Smooth muscle cell (in vitro differentiated cells): Measurements from ENCODE around the gene RFTN1. TPM values are rescaled to one million over a fixed set of nuclear protein-coding genes. Genes with fewer than 3 reads are reported as not detected.

Experiments used
- DNase-seq: peaks from one replicate; lab custom pipeline; 2025; ENCODE audit not compliant: unreplicated experiment; lab: John Stamatoyannopoulos, UW
- H2AFZ ChIP-seq: fragments of 200-600 bp; sonication (generic); 2 replicates; pipeline ENCODE4 v1.6.0; 2016; ENCODE audit warnings: antibody characterized with exemption, low read depth, mild to moderate bottlenecking
- H3F3A ChIP-seq: fragments of 200-600 bp; sonication (generic); 2 replicates; pipeline ENCODE4 v1.6.0; 2017; ENCODE audit warnings: antibody characterized with exemption, low read depth
- H3K27ac ChIP-seq: fragments of 200-600 bp; sonication (generic); 2 replicates; pipeline ENCODE4 v1.5.1; 2016; ENCODE audit warnings: low read depth, mild to moderate bottlenecking
- H3K27me3 ChIP-seq: fragments of 200-600 bp; sonication (generic); 2 replicates; pipeline ENCODE4 v1.6.1; 2016; ENCODE audit warnings: low read depth, mild to moderate bottlenecking
- H3K36me3 ChIP-seq: fragments of 200-600 bp; sonication (generic); 2 replicates; pipeline ENCODE4 v1.5.1; 2016; ENCODE audit warnings: low read depth
- H3K4me1 ChIP-seq: fragments of 200-600 bp; sonication (generic); 2 replicates; pipeline ENCODE4 v1.5.1; 2016; ENCODE audit warnings: low read depth
- H3K4me2 ChIP-seq: fragments of 200-600 bp; sonication (generic); 2 replicates; pipeline ENCODE4 v1.6.0; 2016; ENCODE audit warnings: mild to moderate bottlenecking
- H3K4me3 ChIP-seq: fragments of 200-600 bp; sonication (generic); 2 replicates; pipeline ENCODE4 v1.5.1; 2016; ENCODE audit warnings: mild to moderate bottlenecking
- H3K79me2 ChIP-seq: fragments of 200-600 bp; sonication (generic); 2 replicates; pipeline ENCODE4 v1.6.0; 2016; ENCODE audit warnings: low read depth, mild to moderate bottlenecking
- H3K9ac ChIP-seq: fragments of 200-600 bp; sonication (generic); 2 replicates; pipeline ENCODE4 v1.6.0; 2016; ENCODE audit warnings: low read depth
- H3K9me3 ChIP-seq: fragments of 200-600 bp; sonication (generic); replicated peaks from 2 replicates; pipeline ENCODE4 v1.5.1; 2016; ENCODE audit warnings: low read depth
- H4K20me1 ChIP-seq: fragments of 200-600 bp; sonication (generic); 2 replicates; pipeline ENCODE4 v1.6.0; 2016; ENCODE audit warnings: low read depth
- CTCF ChIP-seq: fragments of 200-600 bp; sonication (generic); IDR thresholded peaks from 2 replicates; pipeline ENCODE4 v1.5.1; 2017; ENCODE audit warnings: borderline replicate concordance, mild to moderate bottlenecking, antibody characterized with exemption; ENCODE audit not compliant: insufficient read depth, poor library complexity, severe bottlenecking
- WGBS: methylation state at CpG from one replicate; pipeline ENCODE4 v1.1.7; 2016; ENCODE audit warnings: low lambda C conversion rate; 5-methylcytosine and 5-hydroxymethylcytosine counted together
- polyA plus RNA-seq: library from polyadenylated mRNA; unstranded; fragments of >200 nt; fragmentation: Nextera tagmentation; extraction: Ambion mirVana; gene quantifications from 2 replicates; pipeline ENCODE4 v1.2.1, GENCODE V29; 2016
- total RNA-seq: library from RNA; depleted of rRNA; stranded (reverse); fragments of >200 nt; gene quantifications from 2 replicates; pipeline ENCODE4 v1.2.3, GENCODE V29; 2014

Gene RFTN1
- total and polyA plus RNA-seq, 2 experiments from 2014 or later, result 21.7 to 35.6 TPM

- Histone ChIP-seq H3F3A (no peaks in the 10 kb centered on the region), H3K36me3 (no peaks in the 10 kb centered on the region), H3K9me3 (no peaks in the 10 kb centered on the region), H3K4me2 (no peak overlapping the region), H3K4me1 (peaks cover 5% of the 10 kb centered on the region), H3K4me3 (no peak overlapping the region), H3K27me3 (no peaks in the 10 kb centered on the region), H4K20me1 (no peaks in the 10 kb centered on the region), H3K79me2 (no peaks in the 10 kb centered on the region), H3K9ac (no peak overlapping the region), H3K27ac (no peak overlapping the region), H2AFZ (no peak overlapping the region)
- no peak for DNase-seq
- no peak for TF ChIP-seq CTCF
- WGBS, result 79% methylated on average over 5 of the region's 5 CpGs
Observed at GRCh38 chr3:16463914-16464313, 49.6 kb downstream of the RFTN1 start.

GRCh38 chr3:16463119-16463518 lies 50.4 kb downstream of the RFTN1 start:
- Histone ChIP-seq H3K27me3 (no peaks in the 10 kb centered on the region), H3K9me3 (no peaks in the 10 kb centered on the region), H3K4me1 (peaks cover 3% of the 10 kb centered on the region), H3K9ac (no peak overlapping the region), H4K20me1 (no peaks in the 10 kb centered on the region), H3K36me3 (no peaks in the 10 kb centered on the region), H3K4me2 (no peak overlapping the region), H3F3A (no peaks in the 10 kb centered on the region), H3K27ac (no peak overlapping the region), H3K4me3 (no peak overlapping the region), H3K79me2 (no peaks in the 10 kb centered on the region), H2AFZ (no peak overlapping the region)
- whole genome bisulfite sequencing, result 92% methylated on average over 1 of the region's 1 CpG
- DNase-seq, result no peak
- no peak for TF ChIP-seq CTCF

- no peaks in the 10 kb centered on the region for H3K79me2 ChIP-seq
- 82% methylated on average over 5 of the region's 5 CpGs for WGBS
- no peak overlapping the region for H2AFZ ChIP-seq
- H3K9me3 ChIP-seq, result no peaks in the 10 kb centered on the region
- H3K4me1 ChIP-seq, result no peaks in the 10 kb centered on the region
- TF ChIP-seq CTCF, result no peak
- no peak overlapping the region for H3K4me3 ChIP-seq
- no peaks in the 10 kb centered on the region for H3K36me3 ChIP-seq
- no peaks in the 10 kb centered on the region for H4K20me1 ChIP-seq
- H3F3A ChIP-seq, result peaks cover 3% of the 10 kb centered on the region
- DNase-seq, result no peak
- H3K9ac ChIP-seq, result no peak overlapping the region
- H3K27ac ChIP-seq, result no peak overlapping the region
- H3K4me2 ChIP-seq, result no peak overlapping the region
- H3K27me3 ChIP-seq, result no peaks in the 10 kb centered on the region
Observed at GRCh38 chr3:16462679-16463078, 50.8 kb downstream of the RFTN1 start.

GRCh38 chr3:16461463-16462245 lies 51.8 kb downstream of the RFTN1 start:
- Histone ChIP-seq H3F3A (peaks cover 12% of the 10 kb centered on the region), H3K4me3 (no peak overlapping the region), H3K9me3 (no peaks in the 10 kb centered on the region), H2AFZ (no peak overlapping the region), H4K20me1 (no peaks in the 10 kb centered on the region), H3K4me2 (no peak overlapping the region), H3K4me1 (peaks cover 3% of the 10 kb centered on the region), H3K79me2 (no peaks in the 10 kb centered on the region), H3K27ac (no peak overlapping the region), H3K27me3 (no peaks in the 10 kb centered on the region), H3K36me3 (no peaks in the 10 kb centered on the region), H3K9ac (no peak overlapping the region)
- DNase-seq, result no peak
- TF ChIP-seq CTCF, result no peak
- WGBS, result 95% methylated on average over 3 of the region's 3 CpGs
